SK-N-MC (cell line): ENCODE measurements around the gene CCL1.

Experiments used
- EZH2 ChIP-seq: fragments of 200-600 bp; sonication (generic); IDR thresholded peaks from one replicate; pipeline ENCODE4 v1.6.1; 2017; ENCODE audit warnings: antibody characterized with exemption
- POLR2AphosphoS5 ChIP-seq: IDR thresholded peaks from 2 replicates; pipeline ENCODE4 v1.6.1; 2012; ENCODE audit warnings: mild to moderate bottlenecking, low read depth, low read length, borderline replicate concordance

GRCh38 chr17:34313164-34313563 is 49.9 kb downstream of the CCL1 start:
- TF ChIP-seq POLR2AphosphoS5 (no peak), EZH2 (no peak)
